ENCODE data around the gene KIAA1958. TPM values are rescaled to one million over a fixed set of nuclear protein-coding genes. Genes with fewer than 3 reads are reported as not detected.

KIAA1958 gene
- total RNA-seq, 1 experiment from 2014 or later = 18.5 TPM

GRCh38 chr9:112520656-112521055 lies 34.0 kb downstream of the KIAA1958 start:
- CTCF ChIA-PET = no interaction called here
- H3K79me2 ChIP-seq (ENCODE audit: insufficient read depth, low read length) = peaks cover 7% of the 10 kb centered on the region; the same call in 1 of the 2 replicates
- intact Hi-C loops (cut with micrococcal nuclease) = no loop called here
- H3K9me2 ChIP-seq (ENCODE audit: insufficient read depth) = no peaks in the 10 kb centered on the region
- no TSS peak for BruUV-seq (replicated peaks)
- POLR2A ChIA-PET = no interaction called here
- DNase-seq (ENCODE audit: low read depth, low spot score) (no peak), ATAC-seq (no peak)
- no peak overlapping the region for H3K27ac ChIP-seq (ENCODE audit: low read depth, low read length)
- RAD21 ChIA-PET (ENCODE audit: low non-redundant PET in 1 of 2, low total read pairs in 2 of 2, uncharacterized antibody in 2 of 2, unreplicated experiment in 2 of 2) = no interaction called here
- no peaks in the 10 kb centered on the region for H4K20me1 ChIP-seq (ENCODE audit: insufficient read depth)
- no peaks in the 10 kb centered on the region for H3K27me3 ChIP-seq (ENCODE audit: insufficient read depth, low read length)
- no peaks in the 10 kb centered on the region for H3K9me3 ChIP-seq (ENCODE audit: control insufficient read depth in 1 of 2, insufficient read depth in 1 of 2, low read depth in 1 of 2, low read length in 2 of 2)
- no peak overlapping the region for H2AFZ ChIP-seq (ENCODE audit: low read depth, low read length, poor library complexity, severe bottlenecking)
- H3K4me3 ChIP-seq (replicated peaks in 1 of 2; ENCODE audit: low read depth in 1 of 2, low read length in 2 of 2) = no peak overlapping the region
- no peak overlapping the region for H3K9ac ChIP-seq (ENCODE audit: low read length)
- H3K4me2 ChIP-seq (ENCODE audit: low read length) = no peak overlapping the region
- no peaks in the 10 kb centered on the region for H3K4me1 ChIP-seq (ENCODE audit: control insufficient read depth in 1 of 2, insufficient read depth in 2 of 2, low read length in 2 of 2)
- H3K36me3 ChIP-seq (ENCODE audit: control insufficient read depth in 1 of 2, insufficient read depth in 2 of 2, low read length in 2 of 2) = no peaks in the 10 kb centered on the region
- TF ChIP-seq EGR1 (IDR thresholded peaks at IDR 0.05; ENCODE audit: low read depth) (no peak), JUND (IDR thresholded peaks at IDR 0.05) (no peak), FOSL1 (IDR thresholded peaks at IDR 0.05; ENCODE audit: low read depth) (no peak), TCF7L2 (IDR thresholded peaks at IDR 0.05; ENCODE audit: borderline replicate concordance, extremely low read depth, insufficient read depth, insufficient read length) (no peak), RAD21 (IDR thresholded peaks at IDR 0.05; ENCODE audit: low read depth) (no peak), EZH2 (IDR thresholded peaks at IDR 0.05) (no peak), CEBPB (IDR thresholded peaks at IDR 0.05; ENCODE audit: low read depth) (no peak), SIN3A (IDR thresholded peaks at IDR 0.05; ENCODE audit: low read depth) (no peak), ELF1 (IDR thresholded peaks at IDR 0.05; ENCODE audit: borderline replicate concordance, low read depth) (no peak), ATF3 (IDR thresholded peaks at IDR 0.05) (no peak), SRF (IDR thresholded peaks at IDR 0.05; ENCODE audit: low read depth) (no peak), CBX3 (IDR thresholded peaks at IDR 0.05; ENCODE audit: low read depth) (no peak), POLR2A (IDR thresholded peaks at IDR 0.05; ENCODE audit: borderline replicate concordance, extremely low read depth, insufficient read depth, insufficient read length) (no peak), REST (IDR thresholded peaks at IDR 0.05; ENCODE audit: low read depth) (no peak)
- TF ChIP-seq, protein P1, sequence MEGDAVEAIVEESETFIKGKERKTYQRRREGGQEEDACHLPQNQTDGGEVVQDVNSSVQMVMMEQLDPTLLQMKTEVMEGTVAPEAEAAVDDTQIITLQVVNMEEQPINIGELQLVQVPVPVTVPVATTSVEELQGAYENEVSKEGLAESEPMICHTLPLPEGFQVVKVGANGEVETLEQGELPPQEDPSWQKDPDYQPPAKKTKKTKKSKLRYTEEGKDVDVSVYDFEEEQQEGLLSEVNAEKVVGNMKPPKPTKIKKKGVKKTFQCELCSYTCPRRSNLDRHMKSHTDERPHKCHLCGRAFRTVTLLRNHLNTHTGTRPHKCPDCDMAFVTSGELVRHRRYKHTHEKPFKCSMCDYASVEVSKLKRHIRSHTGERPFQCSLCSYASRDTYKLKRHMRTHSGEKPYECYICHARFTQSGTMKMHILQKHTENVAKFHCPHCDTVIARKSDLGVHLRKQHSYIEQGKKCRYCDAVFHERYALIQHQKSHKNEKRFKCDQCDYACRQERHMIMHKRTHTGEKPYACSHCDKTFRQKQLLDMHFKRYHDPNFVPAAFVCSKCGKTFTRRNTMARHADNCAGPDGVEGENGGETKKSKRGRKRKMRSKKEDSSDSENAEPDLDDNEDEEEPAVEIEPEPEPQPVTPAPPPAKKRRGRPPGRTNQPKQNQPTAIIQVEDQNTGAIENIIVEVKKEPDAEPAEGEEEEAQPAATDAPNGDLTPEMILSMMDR (IDR thresholded peaks at IDR 0.05 in 2 of 3, conservative IDR thresholded peaks at IDR 0.05 in 1 of 3; ENCODE audit: borderline replicate concordance in 1 of 3, insufficient read depth in 1 of 3, low read depth in 2 of 3, low read length in 2 of 3) = no peak
- TF ChIP-seq, protein P2, sequence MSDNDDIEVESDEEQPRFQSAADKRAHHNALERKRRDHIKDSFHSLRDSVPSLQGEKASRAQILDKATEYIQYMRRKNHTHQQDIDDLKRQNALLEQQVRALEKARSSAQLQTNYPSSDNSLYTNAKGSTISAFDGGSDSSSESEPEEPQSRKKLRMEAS (IDR thresholded peaks at IDR 0.05) = no peak

All from HCT116 (cell line).